Muscle layer of duodenum (tissue), 2 donors: ENCODE measurements around the gene HIVEP3.

ENCODE experiments used
- H3K27ac ChIP-seq: one replicate; pipeline ENCODE4 v1.7.0; 2013; ENCODE audit warnings: mild to moderate bottlenecking, low read length
- H3K27me3 ChIP-seq: one replicate; pipeline ENCODE4 v1.7.0; 2013; ENCODE audit warnings: low read depth, mild to moderate bottlenecking, control low read depth, low read length
- H3K36me3 ChIP-seq, 2 donors: one replicate each; pipeline ENCODE4 v1.7.0; 2013; ENCODE audit warnings: low read length in 2 of 2, control low read depth in 1 of 2, mild to moderate bottlenecking in 1 of 2; ENCODE audit not compliant: insufficient read depth in 2 of 2, control insufficient read depth in 1 of 2
- H3K4me1 ChIP-seq, 2 donors: one replicate each; pipeline ENCODE4 v1.7.0; 2013; ENCODE audit warnings: low read length in 2 of 2, mild to moderate bottlenecking in 2 of 2, control low read depth in 1 of 2, moderate library complexity in 1 of 2; ENCODE audit not compliant: insufficient read depth in 2 of 2, control insufficient read depth in 1 of 2
- H3K4me3 ChIP-seq, 2 donors: one replicate each; pipeline ENCODE4 v1.7.0; 2013; ENCODE audit warnings: low read length in 2 of 2, low read depth in 1 of 2, mild to moderate bottlenecking in 1 of 2
- H3K9me3 ChIP-seq, 2 donors: one replicate each; pipeline ENCODE4 v1.7.0; 2013; ENCODE audit warnings: low read length in 2 of 2, control low read depth in 1 of 2, mild to moderate bottlenecking in 1 of 2; ENCODE audit not compliant: control insufficient read depth in 1 of 2
- donor health status: healthy.

Gene HIVEP3

GRCh38 chr1:41731516-41732030, 187.1 kb downstream of the HIVEP3 start:
- no peaks in the 10 kb centered on the region for H3K27me3 ChIP-seq
- no peak overlapping the region for H3K27ac ChIP-seq
- H3K9me3 ChIP-seq = no peaks in the 10 kb centered on the region
- no peaks in the 10 kb centered on the region for H3K36me3 ChIP-seq
- H3K4me3 ChIP-seq = no peak overlapping the region
- H3K4me1 ChIP-seq = peaks cover 3 to 15% of the 10 kb centered on the region in 2 donors

GRCh38 chr1:41730806-41731205, 187.9 kb downstream of the HIVEP3 start:
- H3K4me1 ChIP-seq = peaks cover 3 to 15% of the 10 kb centered on the region in 2 donors
- no peak overlapping the region for H3K4me3 ChIP-seq
- H3K9me3 ChIP-seq = no peaks in the 10 kb centered on the region
- H3K27ac ChIP-seq = no peak overlapping the region
- no peaks in the 10 kb centered on the region for H3K27me3 ChIP-seq
- no peaks in the 10 kb centered on the region for H3K36me3 ChIP-seq

GRCh38 chr1:41728403-41729202, 190.1 kb downstream of the HIVEP3 start:
- Histone ChIP-seq H3K9me3 (no peaks in the 10 kb centered on the region), H3K36me3 (no peaks in the 10 kb centered on the region), H3K27me3 (no peaks in the 10 kb centered on the region), H3K4me3 (no peak overlapping the region), H3K27ac (no peak overlapping the region), H3K4me1 (peaks cover 3 to 9% of the 10 kb centered on the region in 2 donors)

- Histone ChIP-seq H3K27me3 (no peaks in the 10 kb centered on the region), H3K27ac (no peak overlapping the region), H3K36me3 (no peaks in the 10 kb centered on the region), H3K4me3 (no peak overlapping the region), H3K9me3 (no peaks in the 10 kb centered on the region), H3K4me1 (peaks cover 3 to 9% of the 10 kb centered on the region in 2 donors)
Measured at GRCh38 chr1:41727749-41728115, 191.0 kb downstream of the HIVEP3 start.

GRCh38 chr1:41726899-41727748, 191.6 kb downstream of the HIVEP3 start:
- H3K9me3 ChIP-seq = no peaks in the 10 kb centered on the region
- no peaks in the 10 kb centered on the region for H3K27me3 ChIP-seq
- H3K4me3 ChIP-seq = no peak overlapping the region
- H3K4me1 ChIP-seq = peaks cover 3 to 9% of the 10 kb centered on the region in 2 donors
- no peak overlapping the region for H3K27ac ChIP-seq
- no peaks in the 10 kb centered on the region for H3K36me3 ChIP-seq

- H3K4me1 ChIP-seq = peaks cover 3 to 9% of the 10 kb centered on the region in 2 donors
Measured at GRCh38 chr1:41726292-41726691, 192.4 kb downstream of the HIVEP3 start.

GRCh38 chr1:41724926-41725325, 193.8 kb downstream of the HIVEP3 start:
- Histone ChIP-seq H3K27me3 (no peaks in the 10 kb centered on the region), H3K27ac (no peak overlapping the region), H3K9me3 (no peaks in the 10 kb centered on the region), H3K36me3 (no peaks in the 10 kb centered on the region), H3K4me3 (no peak overlapping the region), H3K4me1 (peaks cover 3 to 9% of the 10 kb centered on the region in 2 donors)

More at GRCh38 chr1:41726292-41726691, 192.4 kb downstream of the HIVEP3 start:
- Histone ChIP-seq H3K27ac (no peak overlapping the region), H3K36me3 (no peaks in the 10 kb centered on the region), H3K4me3 (no peak overlapping the region), H3K9me3 (no peaks in the 10 kb centered on the region), H3K27me3 (no peaks in the 10 kb centered on the region)

- H3K27me3 ChIP-seq = no peaks in the 10 kb centered on the region
- no peak overlapping the region for H3K4me3 ChIP-seq
- peaks cover 3 to 6% of the 10 kb centered on the region in 2 donors for H3K4me1 ChIP-seq
- H3K27ac ChIP-seq = no peak overlapping the region
- no peaks in the 10 kb centered on the region for H3K36me3 ChIP-seq
- H3K9me3 ChIP-seq = no peaks in the 10 kb centered on the region
Measured at GRCh38 chr1:41724248-41724647, 194.5 kb downstream of the HIVEP3 start.

GRCh38 chr1:41723786-41724185, 194.9 kb downstream of the HIVEP3 start:
- H3K27ac ChIP-seq = no peak overlapping the region
- H3K9me3 ChIP-seq = no peaks in the 10 kb centered on the region
- H3K4me3 ChIP-seq = no peak overlapping the region
- peaks cover 3 to 6% of the 10 kb centered on the region in 2 donors for H3K4me1 ChIP-seq
- H3K27me3 ChIP-seq = no peaks in the 10 kb centered on the region
- no peaks in the 10 kb centered on the region for H3K36me3 ChIP-seq

DNA sequence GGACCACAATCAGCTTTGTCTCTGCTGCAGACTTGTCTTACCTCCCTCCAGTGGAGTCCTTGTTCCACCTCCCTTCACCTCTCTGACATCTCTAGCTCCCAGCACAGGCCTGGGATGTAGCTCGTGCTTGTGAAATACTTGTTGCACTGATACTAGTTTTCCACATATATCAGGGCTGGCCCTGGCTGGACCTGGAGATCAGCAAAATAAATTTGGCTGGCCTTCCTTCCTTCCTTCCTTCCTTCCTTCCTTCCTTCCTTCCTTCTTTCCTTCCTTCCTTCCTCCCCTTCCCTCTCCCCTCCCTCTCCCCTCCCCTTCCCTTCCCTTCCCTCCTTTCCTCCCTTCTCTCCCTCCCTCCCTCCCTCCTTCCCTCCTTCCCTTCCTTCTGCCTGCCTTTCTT, 196.5 kb downstream of the HIVEP3 start:
- H3K27me3 ChIP-seq = no peaks in the 10 kb centered on the region
- H3K9me3 ChIP-seq = no peaks in the 10 kb centered on the region
- no peaks in the 10 kb centered on the region for H3K4me1 ChIP-seq
- H3K36me3 ChIP-seq = no peaks in the 10 kb centered on the region
- H3K4me3 ChIP-seq = no peak overlapping the region
- no peak overlapping the region for H3K27ac ChIP-seq

GRCh38 chr1:41720861-41721410, 197.8 kb downstream of the HIVEP3 start:
- Histone ChIP-seq H3K36me3 (no peaks in the 10 kb centered on the region), H3K4me3 (no peak overlapping the region), H3K9me3 (no peaks in the 10 kb centered on the region), H3K27ac (no peak overlapping the region), H3K27me3 (no peaks in the 10 kb centered on the region), H3K4me1 (no peaks in the 10 kb centered on the region)
